HUES48 (cell line): ENCODE results near the gene ATG4C.
"Not testable (repeated sequence)": the region's sequence is repeated elsewhere in the genome, so short reads cannot be mapped to it uniquely, and the experiment has no call there.

Experiments used
- H3K27ac ChIP-seq: one replicate; pipeline ENCODE4 v1.7.0; 2013; ENCODE audit warnings: low read depth, low read length, inconsistent platforms
- H3K27me3 ChIP-seq: 2 replicates; pipeline ENCODE4 v1.6.1; 2013; ENCODE audit warnings: mild to moderate bottlenecking, low read length; ENCODE audit not compliant: control insufficient read depth, insufficient read depth
- H3K36me3 ChIP-seq: 2 replicates; pipeline ENCODE4 v1.6.1; 2013; ENCODE audit warnings: low read length; ENCODE audit not compliant: control insufficient read depth, insufficient read depth
- H3K4me1 ChIP-seq: 2 replicates; pipeline ENCODE4 v1.6.1; 2013; ENCODE audit warnings: mild to moderate bottlenecking, low read length; ENCODE audit not compliant: control insufficient read depth, insufficient read depth
- H3K4me3 ChIP-seq: 2 replicates; pipeline ENCODE4 v1.5.1; 2013; ENCODE audit warnings: mild to moderate bottlenecking, low read depth, low read length
- H3K9ac ChIP-seq: 2 replicates; pipeline ENCODE4 v1.6.1; 2013; ENCODE audit warnings: mild to moderate bottlenecking, low read depth, low read length, moderate library complexity
- H3K9me3 ChIP-seq: 2 replicates; pipeline ENCODE4 v1.6.1; 2013; ENCODE audit warnings: low read length; ENCODE audit not compliant: control insufficient read depth, insufficient read depth

The ATG4C gene

DNA sequence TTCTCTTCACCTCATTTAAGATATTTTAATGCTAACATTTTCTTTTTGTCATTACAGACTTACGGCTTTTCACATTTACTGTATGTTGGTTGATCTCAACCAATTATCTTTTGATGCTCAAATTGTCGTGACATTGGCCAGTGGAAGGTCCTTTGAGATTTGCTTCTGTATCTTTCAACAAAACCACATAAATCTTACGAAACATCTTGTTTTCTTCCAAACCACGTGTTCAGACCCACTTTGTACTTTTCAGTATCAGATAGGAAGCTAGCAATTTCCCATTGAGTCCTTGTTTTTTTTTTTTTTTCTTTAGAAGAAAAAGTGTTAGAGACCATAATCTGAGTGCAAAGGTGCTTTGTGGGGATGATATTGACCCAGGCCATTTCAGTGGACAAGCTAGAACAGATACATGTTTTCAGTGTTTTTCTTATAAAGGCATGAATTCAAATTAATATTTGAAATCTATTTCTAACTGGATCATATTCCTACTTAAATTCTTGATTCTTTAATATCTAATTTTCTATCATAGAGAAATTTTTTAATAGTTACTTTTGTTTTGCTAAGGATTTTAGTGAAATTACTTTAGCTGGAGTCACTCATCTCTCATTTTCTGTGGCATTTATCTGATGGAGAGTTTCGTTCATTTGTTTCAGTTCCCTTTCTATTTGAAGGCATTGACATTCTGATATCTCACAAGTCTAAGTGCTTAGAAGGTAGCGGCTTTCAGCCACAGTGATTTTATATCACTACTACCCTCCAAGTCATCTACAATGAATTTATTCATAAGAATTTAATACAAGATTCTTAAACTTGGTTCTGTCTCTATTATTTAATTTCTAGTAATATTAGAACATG, 26.7 kb downstream of the ATG4C start:
- no peaks in the 10 kb centered on the region for H3K9me3 ChIP-seq
- H3K36me3 ChIP-seq, result 0 out of 2 replicates have a peak, but pooled peaks cover 13% of the 10 kb centered on the region
- H3K9ac ChIP-seq, result no peak overlapping the region
- H3K4me3 ChIP-seq, result no peak overlapping the region
- peaks cover 10% of the 10 kb centered on the region for H3K4me1 ChIP-seq
- no peaks in the 10 kb centered on the region for H3K27me3 ChIP-seq
- no peak overlapping the region for H3K27ac ChIP-seq

DNA sequence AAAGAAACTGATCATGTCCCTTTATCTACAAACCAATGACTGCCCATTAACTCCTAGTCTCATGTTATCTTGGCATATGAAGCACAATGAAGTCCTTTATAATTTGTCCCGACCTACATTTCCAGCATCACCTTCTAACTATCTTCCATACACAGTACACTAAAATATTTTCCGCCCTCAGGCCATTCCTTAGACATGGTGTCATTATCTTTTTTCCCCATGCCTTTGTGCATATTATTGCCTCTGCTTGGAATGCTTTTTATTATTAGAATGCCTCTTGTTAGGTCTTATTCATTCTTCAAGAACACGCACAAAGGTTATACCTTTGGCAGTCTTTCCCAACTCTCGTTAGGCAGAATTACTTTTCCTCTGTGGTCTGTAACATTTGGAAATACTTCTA, 39.6 kb downstream of the ATG4C start:
- no peaks in the 10 kb centered on the region for H3K4me1 ChIP-seq
- H3K27me3 ChIP-seq, result no peaks in the 10 kb centered on the region
- H3K36me3 ChIP-seq, result no peaks in the 10 kb centered on the region; the same call in none of the 2 replicates

DNA sequence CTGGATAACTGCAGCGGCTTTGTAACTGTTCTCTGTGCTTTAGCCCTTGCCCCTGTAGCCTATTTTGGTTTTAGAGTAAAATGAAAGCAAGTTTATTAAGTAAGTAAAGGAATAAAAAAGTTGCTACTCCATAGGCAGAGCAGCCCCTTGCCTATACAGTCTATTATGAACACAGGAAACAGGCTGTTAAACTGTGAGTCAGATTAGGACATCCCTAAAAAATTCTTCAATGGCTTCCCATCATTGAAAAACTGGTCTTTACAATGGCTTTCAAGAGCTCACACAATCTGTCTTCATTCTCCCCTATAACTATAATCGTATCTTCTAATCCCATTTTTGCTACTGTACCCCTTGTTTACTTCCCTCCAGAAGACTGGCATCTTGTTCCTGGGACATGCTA, 43.0 kb downstream of the ATG4C start:
- Histone ChIP-seq H3K9me3 (no peaks in the 10 kb centered on the region), H3K27ac (no peak overlapping the region), H3K36me3 (no peaks in the 10 kb centered on the region), H3K9ac (no peak overlapping the region), H3K27me3 (no peaks in the 10 kb centered on the region), H3K4me1 (no peaks in the 10 kb centered on the region), H3K4me3 (no peak overlapping the region)

More for the DNA sequence above, 39.6 kb downstream of the ATG4C start:
- Histone ChIP-seq H3K9ac (no peak overlapping the region), H3K9me3 (no peaks in the 10 kb centered on the region), H3K27ac (no peak overlapping the region), H3K4me3 (no peak overlapping the region)

DNA sequence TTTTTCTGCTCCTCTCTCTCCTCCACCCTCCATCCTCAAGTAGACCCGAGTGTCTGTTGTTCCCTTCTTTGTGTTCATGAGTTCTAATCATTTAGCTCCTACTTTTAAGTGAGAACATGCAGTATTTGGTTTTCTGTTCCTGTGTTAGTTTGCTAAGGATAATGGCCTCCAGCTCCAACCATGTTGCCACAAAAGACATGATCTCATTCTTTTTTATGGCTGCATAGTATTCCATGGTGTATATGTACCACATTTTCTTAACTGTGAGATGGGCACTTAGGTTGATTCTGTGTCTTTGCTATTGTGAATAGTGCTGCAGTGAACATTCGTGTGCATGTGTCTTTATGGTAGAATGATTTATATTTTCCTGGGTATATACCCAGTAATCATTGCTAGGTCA, 43.9 kb downstream of the ATG4C start:
- H3K27ac ChIP-seq, H3K4me1 ChIP-seq, H3K36me3 ChIP-seq, H3K9ac ChIP-seq, H3K4me3 ChIP-seq, H3K9me3 ChIP-seq, H3K27me3 ChIP-seq: not testable (repeated sequence)

DNA sequence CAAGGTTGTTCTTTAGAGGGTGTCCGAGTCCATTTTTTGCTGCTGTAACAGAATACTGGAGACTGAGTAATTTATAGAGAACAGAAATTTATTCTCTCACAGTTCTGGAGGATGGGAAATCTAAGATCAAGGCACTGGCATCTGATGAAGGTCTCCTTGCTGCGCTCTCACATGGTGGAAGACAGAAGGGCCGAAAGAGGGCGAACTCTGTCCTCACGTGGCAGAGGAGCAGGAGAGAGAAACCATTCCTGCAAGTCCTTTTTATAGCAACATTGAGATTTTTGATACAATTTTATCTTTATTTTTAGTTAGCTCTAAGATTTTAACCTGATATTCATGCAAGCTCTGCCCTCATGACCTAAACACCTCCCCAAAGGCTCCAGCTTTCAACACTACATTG, 48.3 kb downstream of the ATG4C start:
- no peak overlapping the region for H3K9ac ChIP-seq
- no peaks in the 10 kb centered on the region for H3K27me3 ChIP-seq
- H3K4me3 ChIP-seq, result no peak overlapping the region

DNA sequence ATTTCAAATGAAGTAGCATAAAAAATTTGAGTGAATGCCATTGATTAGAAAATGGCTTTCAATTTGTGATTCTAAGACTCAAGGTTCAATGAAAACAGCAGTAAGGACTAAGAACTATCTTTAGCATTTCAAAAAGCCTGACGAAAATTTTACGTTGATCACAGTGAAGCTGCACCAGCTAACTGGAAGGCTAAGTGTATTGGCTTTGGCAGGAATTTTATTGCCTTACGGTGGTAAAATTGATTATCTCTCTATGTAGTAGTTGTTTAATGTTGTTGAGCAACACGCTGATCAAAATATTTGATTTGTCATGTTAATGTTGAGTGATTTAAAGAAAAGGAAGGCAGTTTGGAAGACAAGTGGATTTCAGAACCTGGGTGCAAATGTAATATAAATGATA, 49.6 kb downstream of the ATG4C start:
- H3K4me3 ChIP-seq, result no peak overlapping the region
- H3K27ac ChIP-seq, result no peak overlapping the region
- H3K36me3 ChIP-seq, result 0 out of 2 replicates have a peak, but pooled peaks cover 10% of the 10 kb centered on the region
- H3K4me1 ChIP-seq, result peaks cover 7% of the 10 kb centered on the region
- no peak overlapping the region for H3K9ac ChIP-seq
- H3K27me3 ChIP-seq, result no peaks in the 10 kb centered on the region
- no peaks in the 10 kb centered on the region for H3K9me3 ChIP-seq

More for the DNA sequence above, 48.3 kb downstream of the ATG4C start:
- H3K9me3 ChIP-seq, result no peaks in the 10 kb centered on the region
- 0 out of 2 replicates have a peak, but pooled peaks cover 10% of the 10 kb centered on the region for H3K36me3 ChIP-seq
- H3K27ac ChIP-seq, result no peak overlapping the region
- H3K4me1 ChIP-seq, result peaks cover 7% of the 10 kb centered on the region

DNA sequence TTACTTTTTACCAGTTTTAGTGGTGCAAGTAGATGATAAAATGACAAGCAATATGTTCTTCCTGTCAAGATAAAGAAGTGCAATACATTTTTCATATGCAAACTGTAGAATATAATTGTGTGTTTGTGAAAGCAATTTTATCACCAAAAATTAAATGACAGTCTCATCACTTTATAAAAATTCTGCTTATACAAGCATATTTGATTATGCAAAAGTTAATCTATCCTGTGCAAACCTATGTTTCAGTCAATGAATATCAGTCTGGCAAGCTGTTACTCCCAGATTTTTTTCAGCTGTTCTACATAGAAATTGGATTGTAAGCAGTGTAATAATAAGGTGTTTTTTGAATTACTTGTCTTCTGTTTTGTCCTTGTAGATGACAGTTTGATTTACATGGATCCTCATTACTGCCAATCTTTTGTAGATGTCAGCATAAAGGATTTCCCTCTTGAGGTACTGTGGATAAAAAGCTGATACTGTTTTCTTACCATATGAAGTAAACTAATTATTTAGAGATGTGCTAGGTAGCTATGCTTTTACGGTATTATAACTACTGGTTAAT, 50.5 kb downstream of the ATG4C start:
- H3K27ac ChIP-seq, result no peak overlapping the region
- H3K27me3 ChIP-seq, result no peaks in the 10 kb centered on the region
- H3K4me3 ChIP-seq, result no peak overlapping the region
- H3K9ac ChIP-seq, result no peak overlapping the region
- H3K36me3 ChIP-seq, result 0 out of 2 replicates have a peak, but pooled peaks cover 10% of the 10 kb centered on the region
- H3K9me3 ChIP-seq, result no peaks in the 10 kb centered on the region
- peaks cover 7% of the 10 kb centered on the region for H3K4me1 ChIP-seq

DNA sequence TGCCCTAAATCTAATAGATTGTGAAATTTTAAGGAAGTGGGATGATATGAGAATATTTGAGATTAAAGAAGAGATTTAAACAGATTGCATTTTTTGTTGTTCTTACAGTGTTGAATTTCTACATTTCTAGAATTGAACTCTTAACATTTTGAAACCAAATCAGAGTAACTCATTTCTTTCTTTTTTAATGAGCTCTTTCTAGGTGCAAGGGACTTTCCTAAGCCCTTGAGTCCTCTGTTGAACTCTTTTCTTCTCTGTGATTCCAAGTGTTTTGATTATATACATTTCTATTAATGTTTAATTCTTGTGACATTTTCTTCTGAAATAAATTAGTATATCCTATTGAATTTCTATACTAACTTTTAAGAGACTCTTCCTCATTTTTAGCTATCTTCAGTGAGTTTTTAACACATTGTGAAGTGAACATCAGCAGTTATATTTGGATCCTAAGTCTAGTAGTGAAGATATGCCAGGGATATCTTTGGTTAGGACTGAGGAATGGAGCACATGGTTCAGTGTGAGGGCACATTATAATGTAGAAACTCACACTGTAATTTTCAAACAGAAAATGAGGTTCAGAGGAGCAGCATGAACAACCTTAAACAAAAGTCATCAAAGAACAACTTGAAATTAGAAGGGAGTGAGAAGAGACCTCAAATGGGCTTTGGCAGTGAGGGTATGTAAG, 53.1 kb downstream of the ATG4C start:
- Histone ChIP-seq H3K36me3 (0 out of 2 replicates have a peak, but pooled peaks cover 10% of the 10 kb centered on the region), H3K4me1 (peaks cover 15% of the 10 kb centered on the region)

DNA sequence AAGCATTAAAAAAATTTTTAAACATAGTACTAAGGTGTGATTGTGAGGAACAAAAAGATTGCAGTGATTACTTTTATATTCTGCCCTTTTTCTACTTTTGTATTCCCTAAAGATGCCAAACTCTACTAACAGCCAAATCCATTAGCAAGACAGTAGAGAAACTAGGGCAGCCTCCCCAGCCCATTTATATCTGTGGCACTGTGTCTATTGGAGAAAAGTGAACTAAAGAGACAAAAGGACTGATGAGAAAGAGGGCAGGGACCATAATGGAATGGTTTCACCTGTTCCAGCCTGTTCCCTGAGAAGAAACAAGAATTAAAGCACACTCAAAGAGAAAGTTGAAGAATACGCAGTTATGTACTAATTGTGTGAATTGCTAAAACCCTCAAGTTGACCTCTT, 56.6 kb downstream of the ATG4C start:
- Histone ChIP-seq H3K27ac (no peak overlapping the region), H3K9ac (no peak overlapping the region), H3K4me3 (no peak overlapping the region), H3K9me3 (no peaks in the 10 kb centered on the region), H3K4me1 (peaks cover 8% of the 10 kb centered on the region; the same call in 1 of the 2 replicates), H3K27me3 (no peaks in the 10 kb centered on the region), H3K36me3 (no peaks in the 10 kb centered on the region)

More for the DNA sequence above, 53.1 kb downstream of the ATG4C start:
- Histone ChIP-seq H3K27ac (no peak overlapping the region), H3K9me3 (no peaks in the 10 kb centered on the region), H3K27me3 (no peaks in the 10 kb centered on the region), H3K4me3 (no peak overlapping the region), H3K9ac (no peak overlapping the region)

DNA sequence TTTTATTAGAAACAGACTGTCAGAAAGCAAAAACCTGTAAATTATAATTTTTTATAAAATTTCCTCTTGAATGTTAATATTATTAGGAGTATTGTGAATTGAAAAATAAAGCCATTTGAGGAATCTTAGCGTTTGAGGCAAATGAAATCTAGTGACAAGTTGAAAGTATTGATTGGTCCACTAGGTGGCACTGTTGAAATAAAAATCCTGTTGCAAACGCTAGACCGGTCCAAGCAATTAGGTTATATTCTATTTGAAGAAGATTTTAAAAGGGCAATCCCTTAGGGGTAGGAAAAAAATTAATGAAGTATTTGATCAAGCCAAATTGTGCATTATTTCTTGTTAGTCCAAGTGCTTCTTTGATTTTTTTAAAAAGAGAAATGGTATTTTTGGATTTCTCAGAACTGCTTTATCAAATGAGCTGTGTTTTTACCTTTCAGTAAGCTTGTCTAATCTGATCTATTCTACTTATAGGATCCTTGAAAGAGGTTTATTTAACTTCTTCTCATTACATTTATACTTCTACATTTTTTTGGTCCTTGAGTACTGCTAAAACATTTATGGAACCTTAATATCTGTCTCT, 57.7 kb downstream of the ATG4C start:
- H3K9me3 ChIP-seq, result no peaks in the 10 kb centered on the region
- no peaks in the 10 kb centered on the region for H3K36me3 ChIP-seq
- H3K4me3 ChIP-seq, result no peak overlapping the region
- H3K4me1 ChIP-seq, result peaks cover 8% of the 10 kb centered on the region; the same call in 1 of the 2 replicates
- no peaks in the 10 kb centered on the region for H3K27me3 ChIP-seq
- no peak overlapping the region for H3K27ac ChIP-seq
- H3K9ac ChIP-seq, result no peak overlapping the region
